ENCODE data around the gene SUV39H1.
A peak's percentile ranks its signal among the peaks of the same experiment; 100 is the strongest.

DNA sequence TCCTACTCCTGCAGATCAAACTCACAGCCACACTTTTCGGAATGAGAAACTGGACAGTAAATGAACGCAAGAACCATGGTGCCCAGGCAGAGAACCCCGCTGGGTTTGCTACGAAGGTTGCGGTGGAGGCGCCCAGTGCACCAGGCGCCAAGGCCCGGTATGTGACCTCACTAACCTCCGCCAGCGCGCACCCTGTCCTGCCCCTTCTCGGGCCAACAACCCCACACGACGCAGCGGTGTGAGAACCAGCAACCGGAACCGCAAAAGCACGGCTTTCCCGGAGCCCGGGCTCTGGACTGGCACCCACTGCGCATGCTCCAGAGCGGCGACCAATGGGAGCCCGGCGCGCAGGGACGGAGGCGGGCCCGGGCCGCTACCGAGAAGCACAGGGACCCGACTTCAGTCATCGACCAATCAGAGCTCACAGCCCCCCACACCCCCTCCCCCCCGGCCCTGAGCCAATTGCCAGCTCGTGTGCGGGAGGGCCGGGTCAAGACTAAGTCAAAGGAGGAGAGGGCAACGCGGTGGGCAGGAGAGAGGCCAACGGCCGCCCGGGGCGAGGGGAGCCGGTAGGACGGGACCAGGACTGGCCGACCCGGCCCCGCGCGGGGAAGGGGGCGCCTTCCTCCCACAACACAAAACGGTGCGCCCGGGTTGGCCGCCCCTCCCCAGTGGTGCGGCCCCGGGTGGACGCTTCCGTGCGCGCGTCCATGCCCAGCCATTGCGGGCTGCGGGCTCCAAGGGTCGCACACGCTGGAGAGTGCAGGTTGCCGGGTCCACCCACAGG, 20.2 kb upstream of the SUV39H1 start:
- peak in 1 of 2 donors; percentile 47 for TF ChIP-seq POLR2A (IDR thresholded peaks at IDR 0.05)
- TF ChIP-seq, protein P1, sequence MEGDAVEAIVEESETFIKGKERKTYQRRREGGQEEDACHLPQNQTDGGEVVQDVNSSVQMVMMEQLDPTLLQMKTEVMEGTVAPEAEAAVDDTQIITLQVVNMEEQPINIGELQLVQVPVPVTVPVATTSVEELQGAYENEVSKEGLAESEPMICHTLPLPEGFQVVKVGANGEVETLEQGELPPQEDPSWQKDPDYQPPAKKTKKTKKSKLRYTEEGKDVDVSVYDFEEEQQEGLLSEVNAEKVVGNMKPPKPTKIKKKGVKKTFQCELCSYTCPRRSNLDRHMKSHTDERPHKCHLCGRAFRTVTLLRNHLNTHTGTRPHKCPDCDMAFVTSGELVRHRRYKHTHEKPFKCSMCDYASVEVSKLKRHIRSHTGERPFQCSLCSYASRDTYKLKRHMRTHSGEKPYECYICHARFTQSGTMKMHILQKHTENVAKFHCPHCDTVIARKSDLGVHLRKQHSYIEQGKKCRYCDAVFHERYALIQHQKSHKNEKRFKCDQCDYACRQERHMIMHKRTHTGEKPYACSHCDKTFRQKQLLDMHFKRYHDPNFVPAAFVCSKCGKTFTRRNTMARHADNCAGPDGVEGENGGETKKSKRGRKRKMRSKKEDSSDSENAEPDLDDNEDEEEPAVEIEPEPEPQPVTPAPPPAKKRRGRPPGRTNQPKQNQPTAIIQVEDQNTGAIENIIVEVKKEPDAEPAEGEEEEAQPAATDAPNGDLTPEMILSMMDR (IDR thresholded peaks at IDR 0.05): no peak

Measured in uterus (tissue), 2 donors.